ENCODE results near the gene NSMCE4A.

DNA sequence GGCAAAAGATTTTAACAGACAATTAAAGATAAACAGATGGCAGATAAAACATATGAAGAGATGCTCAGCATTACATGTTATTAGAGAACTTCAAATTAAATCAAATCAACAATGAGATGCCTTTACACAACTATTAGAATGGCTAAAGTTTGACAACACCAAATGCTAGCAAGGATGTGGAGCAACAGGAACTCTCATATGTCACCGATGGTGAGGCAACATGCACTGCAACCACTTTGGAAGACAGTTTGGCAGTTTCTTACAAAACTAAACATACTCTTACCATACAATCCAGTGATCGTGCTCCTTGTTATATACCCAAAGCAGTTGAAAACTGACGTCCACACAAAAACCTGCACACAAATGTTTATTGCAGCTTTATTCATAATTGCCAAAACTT lies 33.5 kb downstream of the NSMCE4A start:
- TF ChIP-seq, protein P1, sequence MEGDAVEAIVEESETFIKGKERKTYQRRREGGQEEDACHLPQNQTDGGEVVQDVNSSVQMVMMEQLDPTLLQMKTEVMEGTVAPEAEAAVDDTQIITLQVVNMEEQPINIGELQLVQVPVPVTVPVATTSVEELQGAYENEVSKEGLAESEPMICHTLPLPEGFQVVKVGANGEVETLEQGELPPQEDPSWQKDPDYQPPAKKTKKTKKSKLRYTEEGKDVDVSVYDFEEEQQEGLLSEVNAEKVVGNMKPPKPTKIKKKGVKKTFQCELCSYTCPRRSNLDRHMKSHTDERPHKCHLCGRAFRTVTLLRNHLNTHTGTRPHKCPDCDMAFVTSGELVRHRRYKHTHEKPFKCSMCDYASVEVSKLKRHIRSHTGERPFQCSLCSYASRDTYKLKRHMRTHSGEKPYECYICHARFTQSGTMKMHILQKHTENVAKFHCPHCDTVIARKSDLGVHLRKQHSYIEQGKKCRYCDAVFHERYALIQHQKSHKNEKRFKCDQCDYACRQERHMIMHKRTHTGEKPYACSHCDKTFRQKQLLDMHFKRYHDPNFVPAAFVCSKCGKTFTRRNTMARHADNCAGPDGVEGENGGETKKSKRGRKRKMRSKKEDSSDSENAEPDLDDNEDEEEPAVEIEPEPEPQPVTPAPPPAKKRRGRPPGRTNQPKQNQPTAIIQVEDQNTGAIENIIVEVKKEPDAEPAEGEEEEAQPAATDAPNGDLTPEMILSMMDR (conservative IDR thresholded peaks at IDR 0.05; ENCODE audit: low read depth, low read length), result no peak
- TF ChIP-seq EZH2 (IDR thresholded peaks at IDR 0.05; ENCODE audit: low read length, unreplicated experiment) (no peak), EZH2phosphoT487 (IDR thresholded peaks at IDR 0.05; ENCODE audit: borderline replicate concordance, low read length) (no peak)

Data from PC-3 (cell line).